SW480 (cell line): ENCODE measurements around the gene ADGRG1.

ENCODE experiments used
- DNase-seq: peaks from one replicate; pipeline ENCODE4 v3.0.0-alpha.2; 2016; ENCODE audit warnings: low spot score

ADGRG1 gene

GRCh38 chr16:57606147-57606846 lies 22.1 kb upstream of the ADGRG1 start:
- no peak for DNase-seq

GRCh38 chr16:57606847-57607501 lies 21.5 kb upstream of the ADGRG1 start:
- DNase-seq, result no peak

GRCh38 chr16:57607676-57608461 lies 20.6 kb upstream of the ADGRG1 start:
- no peak for DNase-seq

- DNase-seq, result no peak
Measured at GRCh38 chr16:57608462-57609113, 19.8 kb upstream of the ADGRG1 start.

- DNase-seq, result no peak
Measured at GRCh38 chr16:57609541-57610401, 18.7 kb upstream of the ADGRG1 start.

GRCh38 chr16:57610611-57611010 lies 17.8 kb upstream of the ADGRG1 start:
- DNase-seq, result no peak

GRCh38 chr16:57611181-57611580 lies 17.2 kb upstream of the ADGRG1 start:
- DNase-seq, result no peak

- no peak for DNase-seq
Measured at GRCh38 chr16:57611706-57612105, 16.7 kb upstream of the ADGRG1 start.

GRCh38 chr16:57612494-57612893 lies 15.9 kb upstream of the ADGRG1 start:
- no peak for DNase-seq

- no peak for DNase-seq
Measured at GRCh38 chr16:57613514-57613913, 14.9 kb upstream of the ADGRG1 start.

GRCh38 chr16:57614536-57614935 lies 13.9 kb upstream of the ADGRG1 start:
- DNase-seq, result no peak

- DNase-seq, result no peak
Measured at GRCh38 chr16:57614944-57615343, 13.5 kb upstream of the ADGRG1 start.

- no peak for DNase-seq
Measured at GRCh38 chr16:57615813-57616212, 12.6 kb upstream of the ADGRG1 start.

- DNase-seq, result no peak
Measured at GRCh38 chr16:57616241-57616640, 12.2 kb upstream of the ADGRG1 start.

GRCh38 chr16:57616876-57617275 lies 11.6 kb upstream of the ADGRG1 start:
- DNase-seq, result no peak

GRCh38 chr16:57617604-57618111 lies 10.8 kb upstream of the ADGRG1 start:
- DNase-seq, result no peak

GRCh38 chr16:57618296-57619132 lies 9.9 kb upstream of the ADGRG1 start:
- no peak for DNase-seq

GRCh38 chr16:57619133-57619605 lies 9.3 kb upstream of the ADGRG1 start:
- no peak for DNase-seq

- DNase-seq, result peak; percentile 87
Measured at GRCh38 chr16:57619606-57620334, 8.7 kb upstream of the ADGRG1 start.
